Measurements from ENCODE around the gene SCLT1. TPM values are rescaled to one million over a fixed set of nuclear protein-coding genes. Genes with fewer than 3 reads are reported as not detected.

Gene SCLT1
- total RNA-seq, 2 donors from 2014 or later: 9.9 to 13.8 TPM

- peaks cover 0 to 32% (median 0%) of the 10 kb centered on the region in 3 donors for H3K9me3 ChIP-seq
- no peak for ATAC-seq
- no peak for DNase-seq
- TF ChIP-seq CTCF (IDR thresholded peaks at IDR 0.05): no peak
- TF ChIP-seq POLR2A (IDR thresholded peaks at IDR 0.05): no peak
- intact Hi-C loops (cut with DNase I): no loop called here
- H3K27me3 ChIP-seq: no peaks in the 10 kb centered on the region
- peaks cover 0 to 9% of the 10 kb centered on the region in 2 donors for H3K36me3 ChIP-seq (replicated peaks in 1 of 2; ENCODE audit: insufficient read depth in 1 of 2, low read depth in 2 of 2)
- no peak overlapping the region for H3K4me3 ChIP-seq
- H3K27ac ChIP-seq: no peak overlapping the region
- no peaks in the 10 kb centered on the region for H3K4me1 ChIP-seq
Measured at GRCh38 chr4:129064717-129065116, 28.6 kb downstream of the SCLT1 start.

- Histone ChIP-seq H3K4me1 (no peaks in the 10 kb centered on the region), H3K27me3 (no peaks in the 10 kb centered on the region), H3K36me3 (replicated peaks in 1 of 2; ENCODE audit: insufficient read depth in 1 of 2, low read depth in 2 of 2) (peaks cover 0 to 9% of the 10 kb centered on the region in 2 donors), H3K27ac (no peak overlapping the region), H3K9me3 (peaks cover 0 to 39% (median 0%) of the 10 kb centered on the region in 3 donors), H3K4me3 (no peak overlapping the region)
- WGBS, 2 donors: 83 to 85% methylated on average over 2 of the region's 2 CpGs
- ATAC-seq: no peak
- DNase-seq: no peak
- intact Hi-C loops (cut with DNase I): no loop called here
- TF ChIP-seq POLR2A (IDR thresholded peaks at IDR 0.05) (no peak), CTCF (IDR thresholded peaks at IDR 0.05) (no peak)
Measured at GRCh38 chr4:129063640-129064039, 29.7 kb downstream of the SCLT1 start.

- no peaks in the 10 kb centered on the region for H3K27me3 ChIP-seq
- DNase-seq (no peak), ATAC-seq (no peak)
- H3K4me3 ChIP-seq: no peak overlapping the region
- no peak overlapping the region for H3K27ac ChIP-seq
- 94 to 95% methylated on average over 3 of the region's 3 CpGs for WGBS, 2 donors
- intact Hi-C loops (cut with DNase I): no loop called here
- peaks cover 0 to 39% (median 0%) of the 10 kb centered on the region in 3 donors for H3K9me3 ChIP-seq
- no peak for TF ChIP-seq POLR2A (IDR thresholded peaks at IDR 0.05)
- TF ChIP-seq CTCF (IDR thresholded peaks at IDR 0.05): no peak
- H3K4me1 ChIP-seq: no peaks in the 10 kb centered on the region
- H3K36me3 ChIP-seq (replicated peaks in 1 of 2; ENCODE audit: insufficient read depth in 1 of 2, low read depth in 2 of 2): peaks cover 0 to 9% of the 10 kb centered on the region in 2 donors
Measured at GRCh38 chr4:129062580-129062979, 30.8 kb downstream of the SCLT1 start.

GRCh38 chr4:129059028-129059427, 34.3 kb downstream of the SCLT1 start:
- Histone ChIP-seq H3K36me3 (replicated peaks in 1 of 2; ENCODE audit: insufficient read depth in 1 of 2, low read depth in 2 of 2) (peaks cover 0 to 9% of the 10 kb centered on the region in 2 donors), H3K9me3 (peaks cover 0 to 59% (median 0%) of the 10 kb centered on the region in 3 donors), H3K27me3 (no peaks in the 10 kb centered on the region), H3K4me1 (no peaks in the 10 kb centered on the region), H3K27ac (no peak overlapping the region), H3K4me3 (no peak overlapping the region)
- TF ChIP-seq POLR2A (IDR thresholded peaks at IDR 0.05): no peak
- no peak for TF ChIP-seq CTCF (IDR thresholded peaks at IDR 0.05)
- DNase-seq (no peak), ATAC-seq (no peak)
- intact Hi-C loops (cut with DNase I): no loop called here

Measured in body of pancreas (tissue), 4 donors.